ENCODE measurements around the gene SRBD1. TPM values are rescaled to one million over a fixed set of nuclear protein-coding genes. Genes with fewer than 3 reads are reported as not detected.

Gene SRBD1
- total and polyA plus RNA-seq, 4 donors = 4.0 to 22.2 (median 10.0) TPM

DNA sequence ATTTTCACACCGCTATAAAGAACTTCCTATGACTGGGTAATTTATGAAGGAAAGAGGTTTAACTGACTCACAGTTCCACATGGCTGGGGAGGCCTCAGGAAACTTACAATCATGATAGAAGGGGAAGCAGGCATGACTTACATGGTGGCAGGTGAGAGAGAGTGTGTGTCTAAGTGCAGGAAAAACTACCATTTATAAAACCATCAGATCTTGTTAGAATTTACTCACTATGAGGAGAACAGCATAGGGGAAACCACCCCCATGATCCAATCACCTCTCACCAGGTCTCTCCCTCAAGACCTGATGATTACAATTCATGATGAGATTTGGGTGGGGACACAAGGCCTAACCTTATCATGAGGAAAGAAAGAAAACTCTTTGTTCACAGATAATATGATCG is 174.6 kb downstream of the SRBD1 start:
- TF ChIP-seq, protein P1, sequence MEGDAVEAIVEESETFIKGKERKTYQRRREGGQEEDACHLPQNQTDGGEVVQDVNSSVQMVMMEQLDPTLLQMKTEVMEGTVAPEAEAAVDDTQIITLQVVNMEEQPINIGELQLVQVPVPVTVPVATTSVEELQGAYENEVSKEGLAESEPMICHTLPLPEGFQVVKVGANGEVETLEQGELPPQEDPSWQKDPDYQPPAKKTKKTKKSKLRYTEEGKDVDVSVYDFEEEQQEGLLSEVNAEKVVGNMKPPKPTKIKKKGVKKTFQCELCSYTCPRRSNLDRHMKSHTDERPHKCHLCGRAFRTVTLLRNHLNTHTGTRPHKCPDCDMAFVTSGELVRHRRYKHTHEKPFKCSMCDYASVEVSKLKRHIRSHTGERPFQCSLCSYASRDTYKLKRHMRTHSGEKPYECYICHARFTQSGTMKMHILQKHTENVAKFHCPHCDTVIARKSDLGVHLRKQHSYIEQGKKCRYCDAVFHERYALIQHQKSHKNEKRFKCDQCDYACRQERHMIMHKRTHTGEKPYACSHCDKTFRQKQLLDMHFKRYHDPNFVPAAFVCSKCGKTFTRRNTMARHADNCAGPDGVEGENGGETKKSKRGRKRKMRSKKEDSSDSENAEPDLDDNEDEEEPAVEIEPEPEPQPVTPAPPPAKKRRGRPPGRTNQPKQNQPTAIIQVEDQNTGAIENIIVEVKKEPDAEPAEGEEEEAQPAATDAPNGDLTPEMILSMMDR (IDR thresholded peaks at IDR 0.05; ENCODE audit: low read depth, low read length, missing input control) = no peak
- TF ChIP-seq, protein P2, sequence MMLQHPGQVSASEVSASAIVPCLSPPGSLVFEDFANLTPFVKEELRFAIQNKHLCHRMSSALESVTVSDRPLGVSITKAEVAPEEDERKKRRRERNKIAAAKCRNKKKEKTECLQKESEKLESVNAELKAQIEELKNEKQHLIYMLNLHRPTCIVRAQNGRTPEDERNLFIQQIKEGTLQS (IDR thresholded peaks at IDR 0.05) = no peak
- TF ChIP-seq GABPA (IDR thresholded peaks at IDR 0.05 in 1 of 2, conservative IDR thresholded peaks at IDR 0.05 in 1 of 2) = no peak
- no peaks in the 10 kb centered on the region for H3K27me3 ChIP-seq (ENCODE audit: control insufficient read depth in 4 of 4, insufficient read depth in 4 of 4, low read length in 3 of 4)
- no peaks in the 10 kb centered on the region for H3K9me3 ChIP-seq (ENCODE audit: control insufficient read depth in 4 of 4, low read length in 3 of 4)
- H3K9ac ChIP-seq (ENCODE audit: low read depth in 1 of 2, low read length in 2 of 2) = no peak overlapping the region
- DNase-seq (ENCODE audit: low spot score) = no peak
- no peak overlapping the region for H3K4me3 ChIP-seq (ENCODE audit: low read depth in 1 of 3, low read length in 3 of 3)
- peaks cover 0 to 3% (median under 1%) of the 10 kb centered on the region in 4 donors for H3K36me3 ChIP-seq (ENCODE audit: control insufficient read depth in 4 of 4, insufficient read depth in 3 of 4, low read depth in 1 of 4, low read length in 3 of 4)
- WGBS = 93% methylated on average over 2 of the region's 2 CpGs
- H3K27ac ChIP-seq (ENCODE audit: low read depth in 1 of 2, low read length in 2 of 2) = no peak overlapping the region
- H3K4me1 ChIP-seq (ENCODE audit: control insufficient read depth in 4 of 4, insufficient read depth in 4 of 4, low read length in 3 of 4) = no peaks in the 10 kb centered on the region

DNA sequence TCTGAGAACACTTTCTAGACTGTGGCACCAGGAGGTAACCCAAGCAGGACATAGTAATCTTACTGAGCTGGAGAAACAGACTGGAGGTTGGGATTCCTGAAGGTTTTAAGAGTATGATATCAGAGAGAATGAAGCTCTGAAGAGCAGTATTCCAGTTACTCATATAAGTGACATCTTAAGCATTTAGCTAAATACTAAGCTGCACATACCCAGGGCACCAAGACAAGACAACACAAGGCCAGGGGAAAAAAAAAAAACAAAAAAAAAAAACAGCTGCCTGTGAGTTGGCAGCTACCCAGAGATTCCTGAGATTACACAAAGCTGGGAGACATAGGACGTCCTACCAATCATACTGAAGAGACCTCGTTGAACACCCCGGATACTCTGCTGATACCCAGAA is 175.8 kb downstream of the SRBD1 start:
- no peak for DNase-seq (ENCODE audit: low spot score)
- Histone ChIP-seq H3K27me3 (ENCODE audit: control insufficient read depth in 4 of 4, insufficient read depth in 4 of 4, low read length in 3 of 4) (no peaks in the 10 kb centered on the region), H3K27ac (ENCODE audit: low read depth in 1 of 2, low read length in 2 of 2) (no peak overlapping the region), H3K9me3 (ENCODE audit: control insufficient read depth in 4 of 4, low read length in 3 of 4) (no peaks in the 10 kb centered on the region), H3K9ac (ENCODE audit: low read depth in 1 of 2, low read length in 2 of 2) (no peak overlapping the region), H3K4me1 (ENCODE audit: control insufficient read depth in 4 of 4, insufficient read depth in 4 of 4, low read length in 3 of 4) (no peaks in the 10 kb centered on the region), H3K36me3 (ENCODE audit: control insufficient read depth in 4 of 4, insufficient read depth in 3 of 4, low read depth in 1 of 4, low read length in 3 of 4) (peaks cover 0 to 3% (median under 1%) of the 10 kb centered on the region in 4 donors), H3K4me3 (ENCODE audit: low read depth in 1 of 3, low read length in 3 of 3) (no peak overlapping the region)
- 73% methylated on average over 3 of the region's 3 CpGs for WGBS
- TF ChIP-seq, protein P2 (IDR thresholded peaks at IDR 0.05) = no peak
- no peak for TF ChIP-seq FOXA2 (IDR thresholded peaks at IDR 0.05)

DNA sequence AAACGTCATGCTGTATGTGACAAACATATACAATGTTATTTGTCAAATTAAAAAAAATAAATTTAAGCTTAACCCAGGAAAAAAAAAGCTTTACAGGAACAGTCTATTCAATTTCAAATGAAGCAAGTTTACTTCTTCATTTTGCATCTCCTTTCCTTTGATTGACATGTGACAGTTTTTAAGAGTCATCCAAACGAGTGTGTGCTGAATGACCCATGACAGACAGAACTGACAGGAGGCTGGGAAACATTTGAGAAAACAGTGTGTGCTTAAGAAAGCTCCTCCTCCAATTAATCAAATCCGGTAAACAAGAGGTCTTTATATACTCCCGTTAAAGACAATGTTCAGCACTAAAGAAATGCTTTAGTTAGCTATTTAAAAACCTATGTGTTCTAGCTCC is 177.7 kb downstream of the SRBD1 start:
- H3K4me3 ChIP-seq (ENCODE audit: low read depth in 1 of 3, low read length in 3 of 3) = no peak overlapping the region
- WGBS = 76% methylated on average over 4 of the region's 4 CpGs
- TF ChIP-seq RXRA (IDR thresholded peaks at IDR 0.05) (no peak), RAD21 (IDR thresholded peaks at IDR 0.05) (no peak), NR2F2 (IDR thresholded peaks at IDR 0.05) (no peak), HNF4A (conservative IDR thresholded peaks at IDR 0.05) (no peak), FOXA2 (IDR thresholded peaks at IDR 0.05) (no peak), FOXA1 (IDR thresholded peaks at IDR 0.05) (no peak), JUND (IDR thresholded peaks at IDR 0.05) (no peak)
- TF ChIP-seq, protein P2 (IDR thresholded peaks at IDR 0.05) = no peak
- TF ChIP-seq, protein P3, sequence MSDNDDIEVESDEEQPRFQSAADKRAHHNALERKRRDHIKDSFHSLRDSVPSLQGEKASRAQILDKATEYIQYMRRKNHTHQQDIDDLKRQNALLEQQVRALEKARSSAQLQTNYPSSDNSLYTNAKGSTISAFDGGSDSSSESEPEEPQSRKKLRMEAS (IDR thresholded peaks at IDR 0.05) = no peak
- TF ChIP-seq, protein P4, sequence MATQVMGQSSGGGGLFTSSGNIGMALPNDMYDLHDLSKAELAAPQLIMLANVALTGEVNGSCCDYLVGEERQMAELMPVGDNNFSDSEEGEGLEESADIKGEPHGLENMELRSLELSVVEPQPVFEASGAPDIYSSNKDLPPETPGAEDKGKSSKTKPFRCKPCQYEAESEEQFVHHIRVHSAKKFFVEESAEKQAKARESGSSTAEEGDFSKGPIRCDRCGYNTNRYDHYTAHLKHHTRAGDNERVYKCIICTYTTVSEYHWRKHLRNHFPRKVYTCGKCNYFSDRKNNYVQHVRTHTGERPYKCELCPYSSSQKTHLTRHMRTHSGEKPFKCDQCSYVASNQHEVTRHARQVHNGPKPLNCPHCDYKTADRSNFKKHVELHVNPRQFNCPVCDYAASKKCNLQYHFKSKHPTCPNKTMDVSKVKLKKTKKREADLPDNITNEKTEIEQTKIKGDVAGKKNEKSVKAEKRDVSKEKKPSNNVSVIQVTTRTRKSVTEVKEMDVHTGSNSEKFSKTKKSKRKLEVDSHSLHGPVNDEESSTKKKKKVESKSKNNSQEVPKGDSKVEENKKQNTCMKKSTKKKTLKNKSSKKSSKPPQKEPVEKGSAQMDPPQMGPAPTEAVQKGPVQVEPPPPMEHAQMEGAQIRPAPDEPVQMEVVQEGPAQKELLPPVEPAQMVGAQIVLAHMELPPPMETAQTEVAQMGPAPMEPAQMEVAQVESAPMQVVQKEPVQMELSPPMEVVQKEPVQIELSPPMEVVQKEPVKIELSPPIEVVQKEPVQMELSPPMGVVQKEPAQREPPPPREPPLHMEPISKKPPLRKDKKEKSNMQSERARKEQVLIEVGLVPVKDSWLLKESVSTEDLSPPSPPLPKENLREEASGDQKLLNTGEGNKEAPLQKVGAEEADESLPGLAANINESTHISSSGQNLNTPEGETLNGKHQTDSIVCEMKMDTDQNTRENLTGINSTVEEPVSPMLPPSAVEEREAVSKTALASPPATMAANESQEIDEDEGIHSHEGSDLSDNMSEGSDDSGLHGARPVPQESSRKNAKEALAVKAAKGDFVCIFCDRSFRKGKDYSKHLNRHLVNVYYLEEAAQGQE (IDR thresholded peaks at IDR 0.05) = no peak

More for the DNA sequence above, 177.7 kb downstream of the SRBD1 start:
- peaks cover 0 to 3% (median under 1%) of the 10 kb centered on the region in 4 donors for H3K36me3 ChIP-seq (ENCODE audit: control insufficient read depth in 4 of 4, insufficient read depth in 3 of 4, low read depth in 1 of 4, low read length in 3 of 4)
- no peak overlapping the region for H3K27ac ChIP-seq (ENCODE audit: low read depth in 1 of 2, low read length in 2 of 2)
- no peaks in the 10 kb centered on the region for H3K27me3 ChIP-seq (ENCODE audit: control insufficient read depth in 4 of 4, insufficient read depth in 4 of 4, low read length in 3 of 4)
- no peaks in the 10 kb centered on the region for H3K9me3 ChIP-seq (ENCODE audit: control insufficient read depth in 4 of 4, low read length in 3 of 4)
- no peak overlapping the region for H3K9ac ChIP-seq (ENCODE audit: low read depth in 1 of 2, low read length in 2 of 2)
- DNase-seq (ENCODE audit: low spot score) = no peak
- no peaks in the 10 kb centered on the region for H3K4me1 ChIP-seq (ENCODE audit: control insufficient read depth in 4 of 4, insufficient read depth in 4 of 4, low read length in 3 of 4)
